Panc1 (cell line): ENCODE measurements around the gene GTF2I. TPM values are rescaled to one million over a fixed set of nuclear protein-coding genes. Genes with fewer than 3 reads are reported as not detected.

ENCODE experiments used
- ATAC-seq: fragments of 200-7000 bp; cut with Tn5 transposase; 2 replicates; pipeline ENCODE4 v1.9.1; 2020; ENCODE audit warnings: mild to moderate bottlenecking, moderate library complexity
- BruUV-seq: library from RNA; stranded (reverse); fragments of 400-500 nt; replicated peaks from 2 replicates; lab custom pipeline; 2021; lab: Mats Ljungman, UMichigan
- CTCF ChIA-PET: fragments of 300-600 bp; sonication (Branson Sonifier 250); formaldehyde crosslinking; loops from one replicate; lab custom pipeline; 2022; ENCODE audit warnings: antibody characterized with exemption; lab: Charles Lee
- POLR2A ChIA-PET: fragments of 300-600 bp; sonication (Branson Sonifier 250); formaldehyde crosslinking; loops from one replicate; lab custom pipeline; 2022; ENCODE audit warnings: antibody characterized with exemption; lab: Charles Lee
- DNase-seq: peaks from one replicate; pipeline ENCODE4 v3.0.0-alpha.2; 2010; ENCODE audit warnings: low read depth, low spot score
- H3K27ac ChIP-seq: 2 replicates; pipeline ENCODE4 v1.5.1; 2011; ENCODE audit warnings: mild to moderate bottlenecking, low read length, inconsistent platforms
- H3K27me3 ChIP-seq: fragments of 200-500 bp; sonication (Bioruptor generic); 2 replicates; pipeline ENCODE4 v1.6.0; 2014; ENCODE audit warnings: low read length, inconsistent platforms; ENCODE audit not compliant: control insufficient read depth, insufficient read depth
- H3K36me3 ChIP-seq: fragments of 200-500 bp; sonication (Bioruptor generic); 2 replicates; pipeline ENCODE4 v1.5.1; 2014; ENCODE audit warnings: inconsistent platforms, mild to moderate bottlenecking, low read length, moderate library complexity; ENCODE audit not compliant: control insufficient read depth, insufficient read depth
- H3K4me1 ChIP-seq: 2 replicates; pipeline ENCODE4 v1.5.1; 2011; ENCODE audit warnings: inconsistent platforms, mild to moderate bottlenecking, low read length, moderate library complexity; ENCODE audit not compliant: control insufficient read depth, insufficient read depth
- H3K4me3 ChIP-seq, 2 experiments: 2 replicates each; pipeline ENCODE4 v1.5.1; 2011 to 2012; ENCODE audit warnings: low read depth in 2 of 2, low read length in 2 of 2, mild to moderate bottlenecking in 2 of 2, inconsistent platforms in 1 of 2, moderate library complexity in 1 of 2
- H3K9me3 ChIP-seq: fragments of 200-500 bp; sonication (Bioruptor generic); 2 replicates; pipeline ENCODE4 v1.5.1; 2014; ENCODE audit warnings: low read depth, mild to moderate bottlenecking, inconsistent platforms, low read length, moderate library complexity; ENCODE audit not compliant: control insufficient read depth, insufficient read depth
- CTCF ChIP-seq: fragments of 450-650 bp; IDR thresholded peaks from 2 replicates; pipeline ENCODE4 v1.5.1; 2017; ENCODE audit warnings: mild to moderate bottlenecking
- POLR2AphosphoS5 ChIP-seq: IDR thresholded peaks from 2 replicates; pipeline ENCODE4 v1.6.1; 2012; ENCODE audit warnings: mild to moderate bottlenecking, low read depth, low read length, moderate library complexity
- REST ChIP-seq, 2 experiments: IDR thresholded peaks; 2 replicates each; pipeline ENCODE4 v1.6.1; 2011 to 2012; ENCODE audit warnings: low read depth in 2 of 2, control low read depth in 1 of 2, low read length in 1 of 2, mild to moderate bottlenecking in 1 of 2, moderate library complexity in 1 of 2; ENCODE audit not compliant: insufficient read depth in 1 of 2
- SIN3A ChIP-seq: IDR thresholded peaks from 2 replicates; pipeline ENCODE4 v1.6.1; 2012; ENCODE audit warnings: low read depth, mild to moderate bottlenecking, low read length, moderate library complexity, borderline replicate concordance; ENCODE audit not compliant: insufficient read depth
- TCF7L2 ChIP-seq: IDR thresholded peaks from 2 replicates; pipeline ENCODE4 v1.6.1; 2011; ENCODE audit warnings: mild to moderate bottlenecking, low read depth, low read length, inconsistent platforms
- in situ Hi-C: cut with HindIII; loops from 2 replicates; pipeline ENCODE4 v1.10.0; 2016; ENCODE audit warnings: low sequenced_read_pairs, low pct_unique_long_range_greater_than_20kb
- intact Hi-C: fragments of 100-400 bp; cut with micrococcal nuclease; formaldehyde crosslinking; loops from one replicate; pipeline ENCODE4 v1.10.0; 2022; ENCODE audit not compliant: unreplicated experiment
- total RNA-seq: library from RNA; stranded (reverse); gene quantifications from one replicate; pipeline ENCODE4 v1.2.1, GENCODE V29; 2021; ENCODE audit not compliant: unreplicated experiment

GTF2I gene
- total RNA-seq, 1 experiment from 2014 or later, result 305 TPM

- ChIA-PET CTCF (no interaction called here), POLR2A (no interaction called here)
- H3K4me3 ChIP-seq, result no peak overlapping the region
- no peak for TF ChIP-seq CTCF
- no peak overlapping the region for H3K27ac ChIP-seq
- ATAC-seq (no peak), DNase-seq (no peak)
- no peaks in the 10 kb centered on the region for H3K9me3 ChIP-seq
- in situ Hi-C loops (no loop called here), intact Hi-C loops (no loop called here)
- no peaks in the 10 kb centered on the region for H3K36me3 ChIP-seq
- no peaks in the 10 kb centered on the region for H3K27me3 ChIP-seq
- TSS peak; percentile 49 for BruUV-seq
- H3K4me1 ChIP-seq, result peaks cover 6% of the 10 kb centered on the region; the same call in 1 of the 2 replicates
Observed at GRCh38 chr7:74682829-74683228, 25.3 kb downstream of the GTF2I start.

- Histone ChIP-seq H3K4me3 (no peak overlapping the region), H3K4me1 (peaks cover 6% of the 10 kb centered on the region; the same call in 1 of the 2 replicates), H3K9me3 (no peaks in the 10 kb centered on the region), H3K27ac (no peak overlapping the region), H3K36me3 (no peaks in the 10 kb centered on the region), H3K27me3 (no peaks in the 10 kb centered on the region)
- POLR2A ChIA-PET, result interaction anchor here (1.1 kb wide), 1 partner anchor 13 kb away, joined by 20 read pairs; no protein-coding TSS in a partner anchor
- no peak for TF ChIP-seq SIN3A
- no peak for TF ChIP-seq CTCF
- TF ChIP-seq POLR2AphosphoS5, result no peak
- no peak for TF ChIP-seq TCF7L2
- no peak for TF ChIP-seq REST (IDR thresholded peaks at IDR 0.05; ENCODE audit: insufficient read depth in 1 of 2, low read depth in 2 of 2, low read length in 1 of 2)
- intact Hi-C loops, result no loop called here
- no peak for DNase-seq
- CTCF ChIA-PET, result no interaction called here
- no peak for ATAC-seq
- in situ Hi-C loops, result no loop called here
- no TSS peak for BruUV-seq
Observed at GRCh38 chr7:74683799-74684198, 26.3 kb downstream of the GTF2I start.
